ENCODE results near the gene TMEM120A.

DNA sequence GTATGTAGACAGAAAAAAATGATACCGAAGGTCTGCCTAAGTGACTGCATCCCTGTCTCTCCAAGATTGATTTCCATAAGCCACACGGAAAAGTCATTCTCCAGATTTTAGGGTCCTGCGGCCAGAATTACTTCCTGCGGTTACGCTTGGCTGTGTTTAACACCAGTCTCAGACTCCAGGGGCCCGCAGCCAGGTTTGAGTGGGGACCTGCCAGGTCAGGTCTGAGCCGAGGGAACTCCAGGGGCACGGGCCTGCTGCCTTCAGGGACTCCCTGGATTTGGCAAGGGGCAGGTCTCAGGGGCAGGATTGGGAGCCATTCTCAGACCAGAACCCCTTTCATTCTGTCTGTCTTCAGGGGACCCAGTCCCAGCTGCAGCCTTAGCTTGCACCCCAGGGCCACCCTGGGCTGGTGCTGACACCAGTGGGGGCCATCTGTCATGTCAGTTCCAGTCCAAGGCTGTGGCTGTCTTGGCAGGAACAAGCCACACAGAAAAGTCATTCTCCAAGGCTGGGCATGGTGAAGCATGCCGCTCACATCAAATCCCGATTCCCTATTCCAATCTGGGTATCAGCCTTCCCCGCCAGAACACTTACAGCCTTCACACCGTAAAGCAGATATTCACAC is 39.0 kb downstream of the TMEM120A start:
- TF ChIP-seq EZH2 (optimal IDR thresholded peaks at IDR 0.05; ENCODE audit: low read depth, low read length): no peak
- no peak for TF ChIP-seq CTCF (IDR thresholded peaks at IDR 0.05; ENCODE audit: low read length)
- TF ChIP-seq EZH2phosphoT487 (IDR thresholded peaks at IDR 0.05; ENCODE audit: low read length): no peak

All from MM.1S (cell line).